GM18507 (cell line): Measurements from ENCODE around the gene SLC39A10.

Experiments used
- DNase-seq: peaks from one replicate; pipeline ENCODE4 v3.0.0; 2011; ENCODE audit warnings: low read depth; ENCODE audit not compliant: insufficient read length; ENCODE audit errors: extremely low spot score
- FAIRE-seq: peaks from 2 replicates; lab custom pipeline; 2011; peaks lifted over from hg19 to GRCh38; lab: Jason Lieb, UNC

SLC39A10 gene

DNA sequence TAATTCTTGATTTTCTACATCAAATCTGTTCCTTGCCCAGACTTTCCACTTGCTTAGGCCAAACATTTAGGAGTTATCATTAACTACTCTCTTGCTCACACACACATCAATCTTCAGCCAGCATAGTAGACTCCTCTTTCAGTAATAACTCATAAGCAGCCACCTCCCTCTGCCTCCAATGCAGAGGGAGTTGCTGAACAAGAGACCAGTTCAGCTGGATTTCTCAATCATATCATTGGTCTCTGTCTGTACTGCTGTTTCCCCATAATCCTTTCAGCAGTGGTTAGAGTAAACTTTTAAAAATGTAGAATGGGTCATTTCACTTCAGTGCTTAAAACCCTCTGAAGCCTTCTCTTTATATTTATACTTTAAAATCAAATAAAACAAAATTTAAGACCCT lies 112.9 kb downstream of the SLC39A10 start:
- FAIRE-seq, result no peak
- no peak for DNase-seq

DNA sequence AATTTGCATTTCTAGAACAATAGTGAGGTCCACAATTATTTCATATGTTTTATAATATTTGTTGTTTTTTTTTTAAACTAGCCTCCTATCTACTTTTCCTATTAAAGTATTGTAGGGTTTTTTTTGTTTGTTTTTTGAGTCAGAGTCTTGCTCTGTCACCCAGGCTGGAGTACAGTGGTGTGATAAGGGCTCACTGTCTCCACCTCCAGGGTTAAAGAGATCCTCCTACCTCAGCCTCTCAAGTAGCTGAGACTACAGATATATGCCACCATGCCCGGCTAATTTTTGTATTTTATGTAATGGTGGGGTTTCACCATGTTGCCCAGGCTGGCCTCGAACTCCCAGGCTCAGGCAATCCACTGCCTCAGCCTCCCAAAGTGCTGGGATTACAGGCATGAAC lies 122.5 kb downstream of the SLC39A10 start:
- DNase-seq (no peak), FAIRE-seq (no peak)

DNA sequence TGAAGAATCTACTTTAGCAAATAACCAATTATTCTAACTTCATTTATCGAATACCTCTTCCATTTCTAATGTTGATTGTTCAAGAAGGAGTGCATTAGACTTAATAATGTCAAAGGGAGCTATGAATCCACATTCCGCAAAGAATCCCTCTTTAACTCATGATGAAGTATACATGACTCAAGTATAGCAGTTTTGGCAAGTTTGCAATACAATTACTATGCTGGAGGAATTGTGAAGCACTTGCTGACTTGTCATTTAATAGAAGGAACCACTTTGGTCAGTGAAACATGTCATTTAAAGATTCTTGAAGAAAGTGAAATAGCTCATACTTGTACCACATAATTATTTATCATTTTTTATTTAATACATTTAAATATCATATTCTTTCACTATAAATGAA lies 125.1 kb downstream of the SLC39A10 start:
- DNase-seq, result no peak
- FAIRE-seq, result no peak
